Lower leg skin (tissue), 3 donors: Measurements from ENCODE around the gene MIEF2.

Source experiments
- CTCF ChIP-seq, 3 donors: fragments of 450-650 bp; IDR thresholded peaks; one replicate each; pipeline ENCODE4 v1.5.1; 2016; ENCODE audit warnings: antibody characterized with exemption in 3 of 3, mild to moderate bottlenecking in 3 of 3, moderate library complexity in 2 of 3
- POLR2A ChIP-seq, 2 donors: fragments of 450-650 bp; IDR thresholded peaks; one replicate each; pipeline ENCODE4 v1.6.1; 2016 to 2017; ENCODE audit warnings: antibody characterized with exemption in 2 of 2, mild to moderate bottlenecking in 1 of 2, moderate library complexity in 1 of 2

GRCh38 chr17:18241229-18241871 lies 19.1 kb upstream of the MIEF2 start:
- TF ChIP-seq CTCF (IDR thresholded peaks at IDR 0.05): no peak
- TF ChIP-seq POLR2A (IDR thresholded peaks at IDR 0.05): no peak
